ENCODE data around the gene CEP112. TPM values are rescaled to one million over a fixed set of nuclear protein-coding genes. Genes with fewer than 3 reads are reported as not detected.

The CEP112 gene
- total and polyA plus RNA-seq, 2 experiments from 2014 or later = 4.0 to 4.3 TPM

DNA sequence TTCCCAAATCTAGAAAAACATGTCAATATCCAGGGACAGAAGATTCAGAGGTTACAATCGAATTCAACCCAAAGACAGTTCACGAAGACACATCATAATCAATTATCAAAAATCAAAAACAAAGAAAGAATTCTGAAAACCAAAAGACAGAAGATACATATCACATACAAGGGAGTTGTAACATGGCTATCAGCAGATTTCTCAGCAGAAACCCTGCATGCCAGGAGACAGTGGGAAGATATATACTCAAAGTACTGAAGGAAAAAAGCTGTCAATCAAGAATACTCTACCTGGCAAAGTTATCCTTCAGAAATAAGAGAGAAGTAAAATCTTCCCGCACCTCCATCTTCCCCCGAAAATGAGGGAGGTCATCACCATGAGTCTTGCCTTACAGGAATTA is 258.6 kb downstream of the CEP112 start:
- H3K4me3 Mint-ChIP-seq = no peak overlapping the region
- Histone ChIP-seq H3K79me2 (replicated peaks; ENCODE audit: insufficient read depth) (no peaks in the 10 kb centered on the region), H3K4me2 (no peak overlapping the region), H3K27me3 (ENCODE audit: insufficient read depth) (no peaks in the 10 kb centered on the region), H3F3A (replicated peaks; ENCODE audit: low read depth) (no peaks in the 10 kb centered on the region), H3K9me2 (ENCODE audit: insufficient read depth) (no peaks in the 10 kb centered on the region), H3K4me3 (no peak overlapping the region), H3K4me1 (ENCODE audit: insufficient read depth) (no peaks in the 10 kb centered on the region), H3K36me3 (ENCODE audit: insufficient read depth) (no peaks in the 10 kb centered on the region), H3K27ac (ENCODE audit: low read depth) (no peak overlapping the region), H2AFZ (no peak overlapping the region), H4K20me1 (replicated peaks; ENCODE audit: insufficient read depth) (no peaks in the 10 kb centered on the region)
- DNase-seq (ENCODE audit: low spot score) = no peak
- peaks cover 30% of the 10 kb centered on the region for H3K9me3 Mint-ChIP-seq
- H3K36me3 Mint-ChIP-seq (ENCODE audit: low read depth) = peaks cover 14% of the 10 kb centered on the region
- H3K27me3 Mint-ChIP-seq (ENCODE audit: insufficient read depth, low read depth, poor library complexity) = peaks cover 6% of the 10 kb centered on the region
- no peak for TF ChIP-seq ZNF331 (CRISPR knock-in tag; IDR thresholded peaks at IDR 0.05; ENCODE audit: low read depth)
- H3K4me1 Mint-ChIP-seq = no peaks in the 10 kb centered on the region
- no peak overlapping the region for H3K27ac Mint-ChIP-seq
- ATAC-seq = no peak

DNA sequence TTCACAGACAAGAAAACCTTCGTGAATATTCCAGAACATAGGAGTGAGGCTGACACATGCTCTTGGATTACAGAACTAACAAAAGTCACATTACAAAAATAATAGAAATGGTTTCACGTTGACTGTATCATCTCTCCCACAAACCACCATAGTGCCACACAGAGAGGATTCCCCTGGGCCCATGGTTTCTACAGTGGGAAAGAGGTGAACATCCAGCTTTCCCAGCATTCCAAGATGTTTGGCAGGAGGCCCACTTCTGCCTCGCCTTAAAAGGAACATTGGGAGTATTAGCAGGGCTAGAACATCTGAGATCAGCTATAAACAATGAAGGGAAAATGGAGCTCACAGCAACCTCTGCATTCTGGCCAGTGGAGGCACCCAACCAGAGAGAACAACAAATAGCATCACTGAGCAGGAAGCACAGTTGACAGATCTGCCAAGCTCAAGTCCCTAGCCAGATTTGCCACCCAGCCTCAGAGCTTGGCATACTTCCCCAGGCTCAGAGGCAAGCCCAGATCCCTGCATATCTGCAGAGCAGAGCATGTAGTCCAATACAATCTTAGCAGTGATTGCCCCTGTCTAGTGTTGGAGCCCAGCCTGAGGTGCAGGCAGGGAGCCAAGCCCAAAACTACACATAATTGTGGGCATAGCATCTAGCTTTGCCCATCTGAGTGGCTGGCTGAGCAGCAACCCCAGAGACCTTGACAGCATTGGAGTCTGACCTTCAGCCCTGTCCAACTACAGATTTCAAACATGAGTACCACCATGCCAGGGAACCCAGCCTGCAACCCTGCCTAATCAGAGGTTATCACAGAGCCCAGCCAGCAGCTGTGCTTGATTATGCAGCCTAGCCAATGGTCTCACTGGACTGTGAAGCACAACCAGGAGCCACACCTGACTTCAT is 260.4 kb downstream of the CEP112 start:
- ATAC-seq = no peak
- no peaks in the 10 kb centered on the region for H3K79me2 ChIP-seq (replicated peaks; ENCODE audit: insufficient read depth)
- H4K20me1 ChIP-seq (replicated peaks; ENCODE audit: insufficient read depth) = no peaks in the 10 kb centered on the region
- H3K4me3 Mint-ChIP-seq = no peak overlapping the region
- no peaks in the 10 kb centered on the region for H3F3A ChIP-seq (replicated peaks; ENCODE audit: low read depth)
- H3K9me3 Mint-ChIP-seq = peaks cover 24% of the 10 kb centered on the region
- DNase-seq (ENCODE audit: low spot score) = no peak
- H3K27me3 Mint-ChIP-seq (ENCODE audit: insufficient read depth, low read depth, poor library complexity) = peaks cover 6% of the 10 kb centered on the region
- no peak overlapping the region for H3K27ac ChIP-seq (ENCODE audit: low read depth)
- H3K36me3 Mint-ChIP-seq (ENCODE audit: low read depth) = peaks cover 14% of the 10 kb centered on the region
- H3K4me1 Mint-ChIP-seq = no peaks in the 10 kb centered on the region; the same call in 2 of the 3 replicates
- H3K9me2 ChIP-seq (ENCODE audit: insufficient read depth) = no peaks in the 10 kb centered on the region
- H3K4me2 ChIP-seq = no peak overlapping the region
- no peaks in the 10 kb centered on the region for H3K27me3 ChIP-seq (ENCODE audit: insufficient read depth)
- no peak overlapping the region for H3K27ac Mint-ChIP-seq
- no peaks in the 10 kb centered on the region for H3K4me1 ChIP-seq (ENCODE audit: insufficient read depth)
- H3K36me3 ChIP-seq (ENCODE audit: insufficient read depth) = no peaks in the 10 kb centered on the region
- no peak overlapping the region for H3K4me3 ChIP-seq
- no peak overlapping the region for H2AFZ ChIP-seq
- TF ChIP-seq, protein P1, sequence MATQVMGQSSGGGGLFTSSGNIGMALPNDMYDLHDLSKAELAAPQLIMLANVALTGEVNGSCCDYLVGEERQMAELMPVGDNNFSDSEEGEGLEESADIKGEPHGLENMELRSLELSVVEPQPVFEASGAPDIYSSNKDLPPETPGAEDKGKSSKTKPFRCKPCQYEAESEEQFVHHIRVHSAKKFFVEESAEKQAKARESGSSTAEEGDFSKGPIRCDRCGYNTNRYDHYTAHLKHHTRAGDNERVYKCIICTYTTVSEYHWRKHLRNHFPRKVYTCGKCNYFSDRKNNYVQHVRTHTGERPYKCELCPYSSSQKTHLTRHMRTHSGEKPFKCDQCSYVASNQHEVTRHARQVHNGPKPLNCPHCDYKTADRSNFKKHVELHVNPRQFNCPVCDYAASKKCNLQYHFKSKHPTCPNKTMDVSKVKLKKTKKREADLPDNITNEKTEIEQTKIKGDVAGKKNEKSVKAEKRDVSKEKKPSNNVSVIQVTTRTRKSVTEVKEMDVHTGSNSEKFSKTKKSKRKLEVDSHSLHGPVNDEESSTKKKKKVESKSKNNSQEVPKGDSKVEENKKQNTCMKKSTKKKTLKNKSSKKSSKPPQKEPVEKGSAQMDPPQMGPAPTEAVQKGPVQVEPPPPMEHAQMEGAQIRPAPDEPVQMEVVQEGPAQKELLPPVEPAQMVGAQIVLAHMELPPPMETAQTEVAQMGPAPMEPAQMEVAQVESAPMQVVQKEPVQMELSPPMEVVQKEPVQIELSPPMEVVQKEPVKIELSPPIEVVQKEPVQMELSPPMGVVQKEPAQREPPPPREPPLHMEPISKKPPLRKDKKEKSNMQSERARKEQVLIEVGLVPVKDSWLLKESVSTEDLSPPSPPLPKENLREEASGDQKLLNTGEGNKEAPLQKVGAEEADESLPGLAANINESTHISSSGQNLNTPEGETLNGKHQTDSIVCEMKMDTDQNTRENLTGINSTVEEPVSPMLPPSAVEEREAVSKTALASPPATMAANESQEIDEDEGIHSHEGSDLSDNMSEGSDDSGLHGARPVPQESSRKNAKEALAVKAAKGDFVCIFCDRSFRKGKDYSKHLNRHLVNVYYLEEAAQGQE (IDR thresholded peaks at IDR 0.05; ENCODE audit: unreplicated experiment) = no peak
- no peak for TF ChIP-seq ZNF114 (CRISPR knock-in tag; IDR thresholded peaks at IDR 0.05)
- TF ChIP-seq NANOG (IDR thresholded peaks at IDR 0.05; ENCODE audit: borderline replicate concordance) = no peak
- TF ChIP-seq STAT1 (IDR thresholded peaks at IDR 0.05; ENCODE audit: unreplicated experiment) = no peak
- TF ChIP-seq CTCF (conservative IDR thresholded peaks at IDR 0.05; ENCODE audit: low read depth in 2 of 2) = no peak
- no peak for TF ChIP-seq CREB1 (CRISPR knock-in tag; IDR thresholded peaks at IDR 0.05; ENCODE audit: low read depth)
- no peak for TF ChIP-seq EZH2phosphoT487 (IDR thresholded peaks at IDR 0.05; ENCODE audit: unreplicated experiment)
- TF ChIP-seq JUNB (IDR thresholded peaks at IDR 0.05; ENCODE audit: unreplicated experiment) = no peak
